ENCODE measurements around the gene RAB11FIP3.

RAB11FIP3 gene

GRCh38 chr16:534856-535445, 109.5 kb downstream of the RAB11FIP3 start:
- DNase-seq, result no peak

- DNase-seq, result no peak
These were observed 110.3 kb downstream of the RAB11FIP3 start for GRCh38 chr16:535446-536405.

GRCh38 chr16:536746-537145, 111.3 kb downstream of the RAB11FIP3 start:
- no peak for DNase-seq

GRCh38 chr16:537415-538335, 112.2 kb downstream of the RAB11FIP3 start:
- no peak for DNase-seq

- DNase-seq, result no peak
These were observed 114.6 kb downstream of the RAB11FIP3 start for GRCh38 chr16:539901-540530.

GRCh38 chr16:540645-541340, 115.3 kb downstream of the RAB11FIP3 start:
- no peak for DNase-seq

- no peak for DNase-seq
These were observed 118.1 kb downstream of the RAB11FIP3 start for GRCh38 chr16:543301-544164.

GRCh38 chr16:544517-544916, 119.1 kb downstream of the RAB11FIP3 start:
- no peak for DNase-seq

- peak; percentile 69 for DNase-seq
These were observed 121.7 kb downstream of the RAB11FIP3 start for GRCh38 chr16:546909-547770.

GRCh38 chr16:548586-548985, 123.1 kb downstream of the RAB11FIP3 start:
- DNase-seq, result no peak

- no peak for DNase-seq
These were observed 124.3 kb downstream of the RAB11FIP3 start for GRCh38 chr16:549544-550263.

- DNase-seq, result no peak
These were observed 125.8 kb downstream of the RAB11FIP3 start for GRCh38 chr16:551210-551609.

GRCh38 chr16:552171-552570, 126.7 kb downstream of the RAB11FIP3 start:
- no peak for DNase-seq

- DNase-seq, result no peak
These were observed 128.3 kb downstream of the RAB11FIP3 start for GRCh38 chr16:553601-554296.

GRCh38 chr16:554297-554621, 128.8 kb downstream of the RAB11FIP3 start:
- no peak for DNase-seq

- peak; percentile 23 for DNase-seq
These were observed 129.4 kb downstream of the RAB11FIP3 start for GRCh38 chr16:554640-555365.

- DNase-seq, result peak; percentile 55
These were observed 130.4 kb downstream of the RAB11FIP3 start for GRCh38 chr16:555528-556473.
